ENCODE results near the gene PHKA1. TPM values are rescaled to one million over a fixed set of nuclear protein-coding genes. Genes with fewer than 3 reads are reported as not detected.

PHKA1 gene
- polyA plus RNA-seq, 1 donor from 2014 or later: 2.7 TPM

- no peaks in the 10 kb centered on the region for H3K79me2 ChIP-seq (replicated peaks; ENCODE audit: insufficient read depth, low read length)
- H3K9ac ChIP-seq (ENCODE audit: low read length): no peak overlapping the region
- H3K9me3 ChIP-seq (ENCODE audit: low read length): no peaks in the 10 kb centered on the region
- no peaks in the 10 kb centered on the region for H3F3A ChIP-seq (ENCODE audit: insufficient read depth, low read length, poor library complexity, severe bottlenecking)
- H2AFZ ChIP-seq (ENCODE audit: low read depth, low read length): no peak overlapping the region
- TF ChIP-seq MXI1 (conservative IDR thresholded peaks at IDR 0.05; ENCODE audit: poor library complexity, severe bottlenecking) (no peak), EP300 (conservative IDR thresholded peaks at IDR 0.05; ENCODE audit: poor library complexity, severe bottlenecking) (no peak), REST (IDR thresholded peaks at IDR 0.05; ENCODE audit: borderline replicate concordance) (no peak), POLR2AphosphoS5 (IDR thresholded peaks at IDR 0.05) (no peak), RAD21 (conservative IDR thresholded peaks at IDR 0.05) (no peak)
- no peak overlapping the region for H3K4me3 ChIP-seq (ENCODE audit: low read length)
- H3K4me2 ChIP-seq (ENCODE audit: low read length): no peak overlapping the region
- no peaks in the 10 kb centered on the region for H4K20me1 ChIP-seq (ENCODE audit: insufficient read depth)
- H3K27me3 ChIP-seq (ENCODE audit: insufficient read depth, low read depth, low read length): no peaks in the 10 kb centered on the region
- no peaks in the 10 kb centered on the region for H3K36me3 ChIP-seq (ENCODE audit: insufficient read depth, low read length)
- H3K9me2 ChIP-seq (ENCODE audit: insufficient read depth, low read length): no peaks in the 10 kb centered on the region
- no peak overlapping the region for H3K27ac ChIP-seq (ENCODE audit: low read length)
Observed at GRCh38 chrX:72536542-72536941, 177.6 kb downstream of the PHKA1 start.

- no peak overlapping the region for H3K27ac ChIP-seq (ENCODE audit: low read length)
- H3K27me3 ChIP-seq (ENCODE audit: insufficient read depth, low read depth, low read length): no peaks in the 10 kb centered on the region
- no peaks in the 10 kb centered on the region for H3K79me2 ChIP-seq (replicated peaks; ENCODE audit: insufficient read depth, low read length)
- TF ChIP-seq SMC3 (conservative IDR thresholded peaks at IDR 0.05; ENCODE audit: poor library complexity): no peak
- no peak for TF ChIP-seq EZH2 (IDR thresholded peaks at IDR 0.05; ENCODE audit: borderline replicate concordance, insufficient read depth, low read length, poor library complexity, severe bottlenecking)
- TF ChIP-seq EP300 (conservative IDR thresholded peaks at IDR 0.05; ENCODE audit: poor library complexity, severe bottlenecking): no peak
- TF ChIP-seq REST (IDR thresholded peaks at IDR 0.05; ENCODE audit: borderline replicate concordance): no peak
- no peak for TF ChIP-seq RAD21 (conservative IDR thresholded peaks at IDR 0.05)
- no peak for TF ChIP-seq MXI1 (conservative IDR thresholded peaks at IDR 0.05; ENCODE audit: poor library complexity, severe bottlenecking)
- TF ChIP-seq POLR2AphosphoS5 (IDR thresholded peaks at IDR 0.05): no peak
- TF ChIP-seq TAF1 (IDR thresholded peaks at IDR 0.05; ENCODE audit: low read depth): no peak
- TF ChIP-seq CTCF (IDR thresholded peaks at IDR 0.05; ENCODE audit: poor library complexity, severe bottlenecking): no peak
- no peaks in the 10 kb centered on the region for H3K9me2 ChIP-seq (ENCODE audit: insufficient read depth, low read length)
- H3K4me2 ChIP-seq (ENCODE audit: low read length): no peak overlapping the region
- H3K4me3 ChIP-seq (ENCODE audit: low read length): no peak overlapping the region
- no peaks in the 10 kb centered on the region for H4K20me1 ChIP-seq (ENCODE audit: insufficient read depth)
- H3K36me3 ChIP-seq (ENCODE audit: insufficient read depth, low read length): no peaks in the 10 kb centered on the region
- no peak overlapping the region for H3K9ac ChIP-seq (ENCODE audit: low read length)
- H3F3A ChIP-seq (ENCODE audit: insufficient read depth, low read length, poor library complexity, severe bottlenecking): no peaks in the 10 kb centered on the region
- no peak overlapping the region for H2AFZ ChIP-seq (ENCODE audit: low read depth, low read length)
- no peaks in the 10 kb centered on the region for H3K9me3 ChIP-seq (ENCODE audit: low read length)
Observed at GRCh38 chrX:72532366-72532765, 181.7 kb downstream of the PHKA1 start.

Small RNAs within 50 kb of the gene (small RNA-seq; reads per million reads assigned to genes)
- gene BX295541.1 (0 reads per million in 3 experiments), gene RF00012 (0 to 0.41 (median 0.10) reads per million in 3 experiments), gene RNU1-112P (0.10 to 45.5 (median 0.13) reads per million in 3 experiments)

Other genes with a start within 250 kb of the PHKA1 start
- 42.9 and 54.0 TPM in 2 replicates for gene HDAC8, start 141.5 kb downstream of the PHKA1 start, polyA plus RNA-seq
- gene DMRTC1B, start 62.6 kb upstream of the PHKA1 start, polyA plus RNA-seq: 1.7 and 2.7 TPM in 2 replicates
- gene FAM236B, start 68.4 kb upstream of the PHKA1 start, polyA plus RNA-seq: not detected in 2 replicates
- gene FAM236D, start 93.9 kb upstream of the PHKA1 start, polyA plus RNA-seq: not detected in 2 replicates
- gene FAM236C, start 198.3 kb upstream of the PHKA1 start, polyA plus RNA-seq: not detected in 2 replicates
- not detected in 2 replicates for gene FAM236A, start 223.9 kb upstream of the PHKA1 start, polyA plus RNA-seq
- gene DMRTC1, start 229.5 kb upstream of the PHKA1 start, polyA plus RNA-seq: 1.8 TPM in 1 of 2 replicates, not detected in the other